GM10266 (cell line): ENCODE measurements around the gene ANKRD55.

Experiments used
- DNase-seq: peaks from one replicate; pipeline ENCODE4 v3.0.0; 2012; ENCODE audit errors: extremely low spot score
- CTCF ChIP-seq: IDR thresholded peaks from 2 replicates; pipeline ENCODE4 v1.5.1; 2012; ENCODE audit warnings: mild to moderate bottlenecking, low read depth; ENCODE audit not compliant: control insufficient read depth, insufficient read depth; ENCODE audit errors: missing control alignments

The ANKRD55 gene

GRCh38 chr5:56233230-56233629 lies at the start of gene ANKRD55:
ANKRD55 (minus strand) TSS chr5:56233330; CDS start chr5:56232913, 417 bp downstream.
- no peak for TF ChIP-seq CTCF
- no peak for DNase-seq

GRCh38 chr5:56282216-56282615 lies 49.1 kb upstream of the ANKRD55 start:
- no peak for DNase-seq
- no peak for TF ChIP-seq CTCF

- TF ChIP-seq CTCF = no peak
- DNase-seq = no peak
These were observed 48.5 kb upstream of the ANKRD55 start for GRCh38 chr5:56281489-56282165.

- TF ChIP-seq CTCF = no peak
These were observed 46.8 kb upstream of the ANKRD55 start for GRCh38 chr5:56279979-56280378.

GRCh38 chr5:56279291-56279690 lies 46.2 kb upstream of the ANKRD55 start:
- TF ChIP-seq CTCF = no peak
- DNase-seq = no peak

More at GRCh38 chr5:56279979-56280378, 46.8 kb upstream of the ANKRD55 start:
- no peak for DNase-seq

- no peak for TF ChIP-seq CTCF
- no peak for DNase-seq
These were observed 45.2 kb upstream of the ANKRD55 start for GRCh38 chr5:56278335-56278753.

GRCh38 chr5:56277573-56277972 lies 44.4 kb upstream of the ANKRD55 start:
- no peak for DNase-seq
- no peak for TF ChIP-seq CTCF
